Stimulated activated CD8-positive, alpha-beta memory T cell treated with anti-CD3 and anti-CD28 coated beads, Interleukin-7, amount 100 ng/mL, for 48 hours (primary cell): Measurements from ENCODE around the gene MRPL28.

Experiments
- DNase-seq, 2 donors: peaks; one replicate each; pipeline ENCODE4 v3.0.0-alpha.2; 2020; ENCODE audit warnings: low read depth in 1 of 2; ENCODE audit errors: extremely low read depth in 1 of 2

Gene MRPL28

GRCh38 chr16:318628-319027, 51.7 kb downstream of the MRPL28 start:
- no peak for DNase-seq

- DNase-seq: no peak
Observed at GRCh38 chr16:317583-317982, 52.8 kb downstream of the MRPL28 start.
